DMS79 treated with DMSO at 0.1 percent for 48 hours (cell line): ENCODE measurements around the gene SLC12A2.

Experiments used
- DNase-seq: peaks from one replicate; lab custom pipeline; 2025; lab: John Stamatoyannopoulos, UW

The SLC12A2 gene

DNA sequence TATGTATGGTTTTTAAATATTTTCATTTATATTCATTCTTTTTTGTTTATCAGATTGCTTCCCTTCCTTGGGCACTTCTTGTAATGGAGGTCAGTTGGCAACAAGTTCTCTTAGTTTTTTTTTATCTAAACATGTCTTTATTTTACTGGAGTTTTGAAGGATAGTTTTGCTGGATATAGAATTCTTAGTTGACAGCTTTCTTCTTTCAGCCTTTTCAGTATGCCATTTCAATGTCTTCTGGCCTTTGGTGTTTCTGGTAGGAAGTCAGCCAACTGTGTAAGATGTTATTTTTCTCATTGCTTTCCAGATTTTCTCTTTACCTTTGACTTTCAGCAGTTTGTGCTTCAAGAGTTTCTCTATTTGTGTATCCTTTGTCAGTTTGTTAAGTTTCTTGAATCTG lies 14.2 kb downstream of the SLC12A2 start:
- DNase-seq, result no peak

DNA sequence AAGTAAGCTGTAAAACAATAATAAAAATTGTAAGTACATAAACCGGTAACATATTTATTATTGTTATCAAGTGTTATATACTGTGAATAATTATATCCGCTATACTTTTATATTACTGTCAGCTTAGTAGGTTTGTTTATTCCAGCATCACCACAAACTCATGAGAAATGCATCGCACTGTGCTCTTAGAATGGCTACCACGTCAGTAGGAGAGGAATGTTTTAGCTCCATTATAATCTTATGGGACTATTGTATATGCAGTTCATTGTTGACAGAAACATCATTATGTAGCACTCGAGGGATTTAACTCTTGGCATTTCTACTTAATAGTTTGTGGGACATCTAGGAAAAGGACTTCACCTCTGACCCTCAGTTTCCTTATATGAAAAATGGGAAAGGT lies 16.4 kb downstream of the SLC12A2 start:
- no peak for DNase-seq

DNA sequence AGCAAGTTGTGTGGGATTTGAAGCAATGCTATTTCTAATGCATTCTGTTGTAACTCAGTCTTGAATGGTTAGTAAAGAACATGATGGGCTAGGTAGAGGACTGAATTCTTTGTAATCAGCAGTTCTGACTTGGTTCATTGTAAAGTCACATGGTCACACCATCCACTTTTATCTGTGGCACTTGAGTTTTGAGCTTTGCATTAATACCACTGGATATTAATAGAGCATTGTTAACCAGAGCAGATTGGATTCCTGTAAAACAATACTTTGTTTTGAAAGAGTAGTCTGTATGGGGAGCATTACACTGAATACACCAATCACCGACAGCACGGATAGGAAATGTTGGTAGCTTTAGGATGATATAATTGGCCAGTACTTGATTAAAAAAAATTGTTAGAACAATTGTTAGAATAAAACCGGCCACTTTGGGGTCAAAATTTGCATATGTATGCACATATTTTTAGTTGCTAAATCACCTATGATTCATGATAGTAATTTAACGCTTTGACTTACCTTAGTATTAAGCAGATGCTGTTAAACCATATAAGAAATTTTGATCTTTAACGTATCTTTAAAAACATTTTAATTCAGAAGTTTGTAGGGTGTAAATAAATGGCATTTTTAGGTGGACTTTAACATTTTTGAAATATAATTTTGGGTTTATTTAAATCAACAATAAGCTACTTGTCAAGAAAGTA lies 17.4 kb downstream of the SLC12A2 start:
- no peak for DNase-seq

DNA sequence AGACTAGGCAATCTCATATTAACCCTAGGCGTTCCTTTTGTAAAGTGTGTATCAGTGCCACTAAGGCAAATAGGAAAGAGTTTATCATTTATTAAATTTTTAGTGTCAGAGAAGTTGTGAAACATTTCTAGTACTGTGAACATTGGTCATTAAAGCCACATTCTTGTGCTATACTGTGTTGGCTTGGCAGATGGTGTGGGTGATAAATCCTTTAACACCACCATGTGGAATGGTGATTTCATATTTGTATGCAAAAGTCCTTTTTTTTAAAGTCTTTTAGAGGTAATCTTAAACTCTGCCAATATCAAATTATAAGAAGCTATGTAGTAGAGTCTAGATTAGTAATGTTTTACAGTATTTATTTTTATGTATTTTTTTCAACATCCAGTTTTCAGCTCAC lies 18.1 kb downstream of the SLC12A2 start:
- no peak for DNase-seq

DNA sequence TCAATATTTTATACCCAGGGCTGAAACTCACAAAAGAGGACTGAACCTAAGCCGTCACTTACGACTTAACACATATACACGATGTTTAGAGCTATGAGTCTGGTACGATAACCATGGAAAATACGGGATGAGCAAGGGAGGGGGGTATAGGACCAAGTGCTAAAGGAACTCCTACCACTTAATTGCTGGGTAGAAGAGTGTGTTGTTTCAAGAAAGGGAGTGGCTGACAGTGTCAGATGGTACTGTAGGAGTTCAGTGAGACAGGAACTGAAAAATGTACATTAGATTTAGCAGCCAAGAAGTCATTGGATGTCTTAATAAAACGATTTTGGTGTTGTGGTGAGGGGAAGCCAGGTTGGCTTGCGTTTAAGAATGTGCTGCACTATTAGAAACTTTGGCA lies 21.6 kb downstream of the SLC12A2 start:
- no peak for DNase-seq

DNA sequence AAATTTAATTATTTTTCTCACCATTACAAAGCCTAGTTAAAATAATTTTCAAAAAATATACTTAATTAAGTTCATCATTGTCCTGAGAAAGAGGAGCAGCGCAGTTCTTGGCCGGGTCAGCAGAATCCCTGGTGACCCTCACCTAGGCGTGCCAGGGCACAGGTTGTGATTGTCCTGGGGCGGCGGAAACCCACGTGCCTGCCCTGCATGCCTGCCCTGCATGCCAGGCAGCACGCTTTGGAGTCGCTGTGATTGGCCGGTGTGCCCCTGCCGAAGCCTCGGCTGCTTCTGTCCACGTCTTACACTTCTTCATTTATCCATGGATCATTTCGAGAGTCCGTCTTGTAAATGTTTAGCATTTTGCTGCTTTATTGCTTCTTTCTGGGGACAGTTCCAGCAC lies 25.6 kb downstream of the SLC12A2 start:
- no peak for DNase-seq

DNA sequence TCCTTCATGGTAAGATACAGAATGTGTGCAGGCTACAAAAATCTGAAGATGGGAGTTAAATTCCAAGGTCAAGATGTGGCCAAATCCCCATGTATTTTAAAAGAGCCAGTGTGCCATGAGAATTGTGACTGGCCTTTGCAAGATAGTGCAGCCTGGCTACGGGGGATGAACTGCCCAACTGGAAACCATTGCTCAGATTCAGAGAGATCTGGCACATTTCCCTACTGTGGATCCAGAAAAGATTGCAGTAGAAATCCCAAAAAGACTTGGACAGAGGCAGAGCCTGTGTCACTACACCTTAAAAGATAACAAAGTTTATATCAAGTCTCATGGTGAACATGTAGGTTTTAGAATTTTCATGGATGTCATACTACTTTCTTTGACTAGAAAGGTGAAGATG lies 26.2 kb downstream of the SLC12A2 start:
- no peak for DNase-seq

DNA sequence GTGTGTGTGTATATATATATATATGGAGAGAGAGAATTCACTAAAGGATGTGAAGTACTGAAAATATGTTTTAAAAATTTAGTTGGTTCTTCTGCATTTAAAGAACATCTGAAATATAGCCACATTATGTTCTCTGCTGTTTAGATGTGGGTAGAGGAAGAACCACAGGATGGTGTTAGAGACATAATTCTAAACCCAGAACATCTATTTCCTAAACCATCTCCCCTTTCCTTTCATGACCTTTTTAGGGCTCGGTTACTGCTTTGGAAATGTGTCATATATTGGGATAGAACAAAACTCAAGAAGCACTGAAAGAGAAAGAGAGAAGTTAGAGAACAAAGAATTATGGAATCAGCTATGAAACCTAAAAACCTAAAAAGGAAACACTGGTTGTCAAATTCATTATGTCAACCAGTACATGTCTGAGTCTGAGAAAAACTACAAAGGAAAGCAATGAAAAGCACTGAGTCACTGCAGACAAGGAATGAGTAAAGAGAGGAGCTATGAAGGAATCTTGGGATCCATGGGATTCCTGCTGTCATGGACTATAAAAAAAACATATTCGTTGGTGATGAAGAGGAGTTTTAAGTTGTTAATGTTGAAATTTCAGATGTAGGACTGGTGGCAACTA lies 28.4 kb downstream of the SLC12A2 start:
- no peak for DNase-seq

DNA sequence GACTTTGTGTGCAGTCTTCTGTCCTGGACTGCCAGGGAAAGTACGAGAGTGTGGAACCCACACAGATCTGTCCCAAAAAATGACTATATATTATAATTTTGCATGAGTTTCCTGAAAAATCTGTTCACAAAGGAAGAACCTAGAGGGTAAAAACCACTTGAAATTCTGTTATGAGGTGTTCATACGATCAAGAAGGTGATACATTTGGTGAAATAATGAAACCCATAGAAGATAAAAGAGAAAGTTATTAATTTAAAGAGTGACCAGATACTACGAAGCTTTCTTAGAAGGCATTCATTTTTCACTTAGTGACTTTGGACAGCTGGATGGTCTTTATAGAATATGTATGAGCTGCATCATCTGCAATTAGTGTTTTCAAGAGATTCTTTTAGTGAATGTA lies 32.9 kb downstream of the SLC12A2 start:
- DNase-seq, result no peak

DNA sequence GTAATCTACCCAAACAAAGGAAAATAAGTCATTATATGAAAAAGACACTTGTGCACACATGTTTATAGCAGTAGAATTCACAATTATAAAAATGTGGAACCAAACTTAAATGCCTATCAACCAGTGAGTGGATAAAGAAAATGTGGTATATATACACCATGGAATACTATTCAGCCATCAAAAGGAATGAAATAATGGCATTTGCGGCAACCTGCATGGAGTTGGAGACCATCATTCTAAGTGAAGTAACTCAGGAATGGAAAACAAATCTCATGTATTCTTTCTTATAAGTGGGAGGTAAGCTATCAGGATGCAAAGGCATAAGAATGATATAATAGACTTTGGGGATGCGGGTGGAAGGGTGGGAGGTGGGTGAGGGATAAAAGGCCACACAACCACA lies 34.6 kb downstream of the SLC12A2 start:
- no peak for DNase-seq

DNA sequence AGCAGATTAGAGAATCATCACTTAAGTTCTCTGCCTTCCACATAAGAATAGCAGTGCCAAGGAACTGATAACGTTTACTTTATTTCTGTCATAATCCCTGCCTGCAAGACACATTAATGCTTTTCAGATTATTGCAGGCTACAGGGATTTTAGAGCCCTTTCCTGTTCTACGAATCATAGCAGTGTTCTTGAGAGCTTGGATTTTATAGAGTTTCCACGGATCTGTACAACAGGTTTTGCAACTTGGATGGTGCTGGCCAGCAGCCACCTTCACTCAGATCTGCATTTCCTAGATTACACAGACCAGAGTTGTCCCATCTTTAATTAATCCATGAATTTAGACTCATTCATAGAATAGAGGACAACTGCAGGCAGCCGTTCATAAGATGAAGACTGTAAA lies 38.1 kb downstream of the SLC12A2 start:
- no peak for DNase-seq

DNA sequence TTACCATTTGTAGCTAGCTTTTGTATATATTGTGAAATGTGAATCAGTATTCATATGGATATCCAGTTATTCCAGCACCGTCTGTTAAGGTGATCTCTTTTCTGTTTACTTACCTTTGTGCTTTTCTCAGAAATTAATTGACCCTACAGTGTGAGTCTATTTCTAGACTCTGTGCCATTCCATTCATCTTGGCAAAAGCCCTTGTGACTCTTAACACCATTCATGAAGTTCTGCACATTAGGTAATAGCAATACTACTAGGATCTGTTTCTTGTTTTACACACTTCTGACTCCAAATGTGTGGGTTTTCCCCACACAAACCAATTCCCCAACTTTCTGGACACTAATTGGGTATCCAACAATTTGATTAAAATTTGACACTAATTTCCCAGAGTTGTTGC lies 40.4 kb downstream of the SLC12A2 start:
- DNase-seq, result no peak

DNA sequence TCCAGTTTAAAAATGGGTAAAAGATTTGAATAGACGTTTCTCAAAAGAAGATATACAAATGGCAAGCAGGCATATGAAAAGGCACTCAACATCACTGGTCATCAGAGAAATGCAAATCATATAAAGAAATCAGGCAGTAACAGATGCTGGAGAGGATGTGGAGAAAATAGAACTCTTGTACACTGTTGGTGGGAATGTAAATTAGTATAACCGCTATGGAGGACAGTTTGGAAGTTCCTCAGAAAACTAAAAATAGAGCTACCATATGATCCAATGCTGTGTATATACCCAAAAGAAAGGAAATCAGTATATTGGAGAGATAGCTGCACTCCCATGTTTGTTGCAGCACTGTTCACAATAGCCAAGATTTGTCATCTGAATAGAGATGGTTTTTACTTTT lies 42.7 kb downstream of the SLC12A2 start:
- no peak for DNase-seq

DNA sequence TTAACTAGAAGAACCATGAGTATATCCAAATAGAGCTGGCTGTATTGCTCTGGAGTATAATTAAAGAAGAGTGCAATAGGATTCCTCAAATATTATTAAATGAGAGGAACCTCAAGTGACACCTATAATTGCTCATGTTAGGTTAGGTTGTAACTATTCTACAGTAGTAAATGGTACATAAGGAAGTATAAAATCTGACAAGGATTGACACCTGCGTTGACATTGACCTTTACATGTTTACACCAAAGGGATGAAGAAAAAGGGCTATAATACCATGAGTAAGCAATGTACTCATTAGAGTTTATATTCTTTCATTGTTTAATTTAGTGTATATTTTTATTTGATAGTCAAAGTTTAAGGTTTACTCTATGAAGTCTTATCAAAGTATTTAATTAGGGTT lies 48.9 kb downstream of the SLC12A2 start:
- DNase-seq, result no peak

DNA sequence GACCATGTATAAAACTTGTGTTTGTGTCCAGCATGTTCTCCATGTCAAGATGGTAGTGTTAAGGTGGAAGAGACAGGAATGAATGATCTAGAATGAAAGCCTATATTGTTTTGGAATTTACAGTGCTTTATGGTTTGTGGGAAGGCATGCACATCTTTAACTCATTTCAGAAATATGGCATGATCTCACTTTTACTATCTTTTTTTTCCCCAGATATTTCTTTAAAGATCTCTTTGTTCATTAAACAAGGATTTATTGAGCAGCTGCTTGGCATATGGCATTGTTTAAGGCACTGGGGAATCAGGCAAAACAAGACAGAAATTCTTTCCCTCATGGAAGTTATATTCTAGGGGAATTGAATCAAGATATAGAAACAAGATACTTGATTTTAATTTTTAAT lies 51.7 kb downstream of the SLC12A2 start:
- no peak for DNase-seq

DNA sequence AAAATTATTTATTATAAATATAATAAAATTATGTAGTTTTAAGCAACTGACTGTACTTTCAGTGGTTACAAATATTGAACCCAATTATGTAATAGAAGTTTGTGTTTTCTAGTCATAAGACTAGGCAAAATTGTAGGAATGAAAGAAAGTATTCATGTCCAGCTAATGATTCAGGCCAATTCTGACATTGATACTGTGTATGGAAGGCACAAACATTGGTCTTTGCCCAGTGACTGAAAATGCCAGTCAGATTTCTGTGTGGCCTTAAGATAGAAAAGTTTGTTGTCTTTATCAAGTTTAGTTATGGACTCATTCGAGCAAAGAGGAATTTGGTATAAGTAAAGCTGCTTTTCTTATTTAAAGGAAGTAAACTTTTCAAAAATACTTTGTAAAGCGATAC lies 60.3 kb downstream of the SLC12A2 start:
- DNase-seq, result no peak

DNA sequence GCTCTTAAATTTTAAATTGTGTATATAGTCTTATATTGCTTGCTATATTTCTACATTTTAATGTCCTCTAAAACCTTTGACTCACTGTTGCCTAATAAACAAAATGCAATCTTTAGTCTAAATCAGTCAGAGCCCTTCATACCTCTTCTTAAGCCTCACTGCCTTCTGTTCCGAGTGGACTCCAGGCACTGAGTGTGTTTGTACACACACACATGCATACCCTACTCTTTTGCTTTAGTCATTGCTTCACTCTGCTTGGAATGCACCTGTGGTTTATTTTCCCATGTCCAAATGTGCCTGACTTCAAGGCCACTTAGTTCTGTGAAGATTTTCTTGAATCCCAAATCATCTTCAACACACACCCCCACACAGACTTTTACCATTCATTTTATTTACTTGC lies 60.9 kb downstream of the SLC12A2 start:
- DNase-seq, result no peak

DNA sequence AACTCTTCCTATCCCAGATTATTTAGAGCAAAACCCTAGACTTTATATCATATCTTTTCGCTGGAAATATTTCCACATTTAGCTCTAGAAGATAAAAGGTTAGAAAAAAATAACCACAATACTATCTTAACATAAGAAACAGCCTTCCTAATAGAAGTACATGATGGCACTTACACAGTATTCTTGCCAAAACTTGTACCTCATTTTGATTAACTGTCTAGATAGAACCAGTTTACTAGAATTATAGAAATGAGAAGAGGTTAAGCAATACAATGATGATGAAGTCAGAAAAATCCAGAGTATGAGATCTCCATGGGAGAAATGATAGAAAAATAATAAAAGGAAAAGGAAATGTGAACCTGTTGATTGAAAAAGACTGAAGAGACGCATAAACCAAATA lies 63.1 kb downstream of the SLC12A2 start:
- no peak for DNase-seq

DNA sequence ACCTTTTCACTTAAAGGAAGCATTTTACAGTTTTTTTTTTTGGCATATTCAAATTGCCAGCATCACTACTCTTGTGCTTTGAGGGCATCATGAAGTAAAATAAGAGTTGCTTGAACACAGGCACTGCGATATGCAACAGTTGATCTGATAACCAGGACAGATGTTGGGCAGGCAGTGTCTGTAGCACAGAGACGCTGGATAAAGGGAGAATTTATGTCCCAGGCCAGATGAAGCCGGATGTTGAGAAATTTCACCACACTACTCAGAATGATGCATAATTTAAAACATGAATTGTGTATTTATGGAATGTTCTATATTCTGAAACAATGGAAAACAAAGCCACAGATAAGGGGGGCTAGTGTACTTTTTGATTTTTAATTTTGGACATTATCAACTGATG lies 71.4 kb downstream of the SLC12A2 start:
- no peak for DNase-seq

DNA sequence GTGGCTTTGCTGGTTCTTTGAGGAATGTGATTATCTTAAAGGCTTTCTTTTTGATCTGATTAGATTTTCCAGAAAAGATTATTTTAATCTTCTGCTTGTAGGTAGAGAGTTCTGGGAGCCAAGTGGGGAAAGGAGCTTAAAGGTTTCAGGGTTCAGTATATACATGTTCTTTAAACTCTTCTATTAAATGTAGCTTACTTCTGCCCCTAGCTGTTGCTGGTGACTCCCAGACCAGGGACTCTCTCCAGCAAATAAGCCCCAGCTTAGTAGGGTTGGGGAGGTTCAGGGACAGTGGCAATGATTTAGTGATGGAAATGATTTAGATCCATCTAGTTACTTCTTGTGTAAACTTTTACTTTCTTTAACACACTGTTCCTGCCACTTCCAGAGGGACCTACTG lies 72.2 kb downstream of the SLC12A2 start:
- DNase-seq, result no peak

DNA sequence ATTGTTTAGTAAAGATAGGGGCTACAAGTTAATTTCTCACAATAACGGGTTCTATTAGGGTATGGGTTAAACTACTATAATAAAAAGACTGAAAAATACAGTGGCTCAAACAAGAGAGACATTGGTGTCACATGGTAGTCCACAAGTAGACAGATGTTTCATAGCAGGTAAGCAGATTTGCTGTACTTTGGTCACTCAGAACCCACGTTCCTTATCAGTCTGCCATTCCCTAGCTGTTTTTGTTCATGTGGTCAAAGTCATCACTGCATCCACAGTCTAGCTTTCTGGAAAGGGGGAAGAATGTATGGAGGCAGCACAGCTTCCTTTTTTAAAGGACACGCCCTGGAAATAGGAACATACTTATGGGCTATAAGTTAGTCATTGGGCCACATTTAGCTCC lies 73.0 kb downstream of the SLC12A2 start:
- DNase-seq, result no peak

DNA sequence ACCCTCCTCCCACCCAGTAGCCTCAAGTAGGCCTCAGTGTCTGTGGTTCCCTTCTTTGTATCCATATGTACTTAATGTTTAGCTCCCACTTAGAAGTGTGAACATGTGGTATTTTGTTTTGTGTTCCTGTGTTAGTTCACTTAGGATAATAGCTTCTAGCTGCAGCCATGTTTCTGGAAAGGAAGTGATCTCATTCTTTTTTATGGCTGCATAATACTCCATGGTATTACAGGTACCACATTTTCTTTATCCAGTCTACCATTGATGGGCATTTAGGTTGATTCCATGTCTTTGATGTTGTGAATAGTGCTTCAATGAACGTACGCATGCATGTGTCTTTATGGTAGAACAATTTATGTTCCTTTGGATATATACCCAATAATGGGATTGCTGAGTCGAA lies 74.8 kb downstream of the SLC12A2 start:
- no peak for DNase-seq

DNA sequence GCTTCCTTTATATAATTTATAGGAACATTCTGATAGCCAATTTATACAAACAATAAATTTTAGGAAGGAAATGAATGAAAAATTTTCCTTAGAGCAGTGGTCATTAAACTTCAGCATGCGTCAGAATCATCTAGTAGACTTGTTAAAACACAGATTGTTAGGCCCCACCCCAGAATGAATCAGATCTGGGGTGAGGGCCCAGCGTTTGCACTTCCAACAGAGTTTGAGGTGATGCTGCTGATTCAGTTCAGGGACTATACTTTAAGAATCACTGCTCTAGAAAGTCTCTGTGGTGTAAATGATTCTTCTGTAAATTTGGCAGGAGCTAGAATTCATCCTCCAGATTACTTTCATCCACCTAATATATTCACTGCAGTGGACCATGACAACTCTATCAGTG lies 80.4 kb downstream of the SLC12A2 start:
- no peak for DNase-seq

DNA sequence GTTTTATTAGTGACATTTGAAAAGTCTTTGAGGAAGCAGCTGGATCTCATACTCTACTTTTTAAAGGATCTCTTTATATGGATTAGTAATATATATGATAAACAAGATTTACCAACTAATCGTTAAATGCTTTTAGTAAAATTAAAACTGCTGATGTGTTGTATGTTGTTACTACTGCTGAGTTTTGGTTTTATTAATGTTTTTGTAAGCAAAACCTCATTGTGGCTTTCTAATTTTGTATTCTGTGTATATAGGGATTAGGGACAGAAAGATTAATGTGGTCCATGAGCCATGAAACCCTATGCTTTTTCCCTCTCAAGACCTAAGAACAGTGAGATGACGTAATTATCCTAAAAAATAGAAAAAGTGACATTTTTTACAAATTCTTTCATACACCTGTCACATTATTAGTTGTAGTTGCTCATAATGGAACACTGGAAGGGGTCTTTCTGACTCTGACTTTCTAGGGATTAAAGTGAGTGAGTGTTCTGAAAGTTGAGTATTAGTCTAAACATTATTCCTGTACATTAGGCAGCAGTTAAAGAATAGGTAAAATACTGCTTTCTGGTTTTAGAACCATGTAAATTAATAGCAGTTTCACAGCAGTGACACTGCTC lies 85.9 kb downstream of the SLC12A2 start:
- DNase-seq, result no peak
